NCI-H2081 (cell line): ENCODE results near the gene BMPR1A.
"Not testable (repeated sequence)": the region's sequence is repeated elsewhere in the genome, so short reads cannot be mapped to it uniquely, and the experiment has no call there.

Experiments used
- DNase-seq, 2 experiments: peaks; one replicate each; lab custom pipeline; 2025; lab: John Stamatoyannopoulos, UW

The BMPR1A gene

GRCh38 chr10:86969421-86970041 is 213.1 kb downstream of the BMPR1A start:
- DNase-seq: no peak

GRCh38 chr10:86970162-86970981 is 214.0 kb downstream of the BMPR1A start:
- DNase-seq: no peak

GRCh38 chr10:86970982-86971231 is 214.5 kb downstream of the BMPR1A start:
- DNase-seq: no peak

- DNase-seq: no peak
These were observed 215.0 kb downstream of the BMPR1A start for GRCh38 chr10:86971232-86971991.

- DNase-seq: no peak
These were observed 216.4 kb downstream of the BMPR1A start for GRCh38 chr10:86972613-86973380.

- no peak for DNase-seq
These were observed 218.1 kb downstream of the BMPR1A start for GRCh38 chr10:86974484-86974883.

- no peak for DNase-seq
These were observed 220.1 kb downstream of the BMPR1A start for GRCh38 chr10:86976362-86977056.

- not testable (repeated sequence) for DNase-seq
These were observed 222.0 kb downstream of the BMPR1A start for GRCh38 chr10:86978457-86978856.

- no peak for DNase-seq
These were observed 222.9 kb downstream of the BMPR1A start for GRCh38 chr10:86979296-86979818.

- DNase-seq: no peak
These were observed 223.6 kb downstream of the BMPR1A start for GRCh38 chr10:86979977-86980448.

- not testable (repeated sequence) for DNase-seq
These were observed 224.6 kb downstream of the BMPR1A start for GRCh38 chr10:86981020-86981419.

- no peak for DNase-seq
These were observed 225.3 kb downstream of the BMPR1A start for GRCh38 chr10:86981716-86982115.
